SU-DHL-6 (cell line): ENCODE results near the gene PLCH1.

Source experiments
- H2AFZ ChIP-seq: fragments of 200-600 bp; sonication (generic); 2 replicates; pipeline ENCODE4 v1.6.1; 2014; ENCODE audit warnings: low read depth, mild to moderate bottlenecking, moderate library complexity, mixed read lengths, antibody characterized with exemption, low read length; ENCODE audit not compliant: severe bottlenecking
- H3F3A ChIP-seq: fragments of 200-600 bp; shearing (Covaris generic); 2 replicates; pipeline ENCODE4 v1.6.0; 2016; ENCODE audit warnings: antibody characterized with exemption, mild to moderate bottlenecking; ENCODE audit not compliant: insufficient read depth
- H3K27ac ChIP-seq: fragments of 200-600 bp; sonication (generic); 2 replicates; pipeline ENCODE4 v1.5.1; 2016; ENCODE audit warnings: low read depth, mild to moderate bottlenecking, low read length, moderate library complexity, mixed read lengths
- H3K27me3 ChIP-seq: fragments of 200-600 bp; sonication (generic), shearing (Covaris generic); 2 replicates; pipeline ENCODE4 v1.6.0; 2014; ENCODE audit warnings: mild to moderate bottlenecking, low read length
- H3K36me3 ChIP-seq: fragments of 200-600 bp; sonication (generic); 2 replicates; pipeline ENCODE4 v1.6.1; 2014; ENCODE audit warnings: mild to moderate bottlenecking, low read length, mixed read lengths
- H3K4me2 ChIP-seq: fragments of 300-600, 200-600 bp; shearing (Covaris generic), sonication (generic); 2 replicates; pipeline ENCODE4 v1.6.0; 2014; ENCODE audit warnings: low read length, low read depth, mild to moderate bottlenecking; ENCODE audit not compliant: poor library complexity, severe bottlenecking
- H3K4me3 ChIP-seq: fragments of 200-600 bp; sonication (generic); 2 replicates; pipeline ENCODE4 v1.5.1; 2014; ENCODE audit warnings: antibody characterized with exemption, low read length, mild to moderate bottlenecking, mixed read lengths; ENCODE audit not compliant: insufficient read depth, poor library complexity, severe bottlenecking
- H3K79me2 ChIP-seq: fragments of 200-600 bp; sonication (generic); 2 replicates; pipeline ENCODE4 v1.6.1; 2014; ENCODE audit warnings: mild to moderate bottlenecking, low read length, moderate library complexity; ENCODE audit not compliant: insufficient read depth
- H3K9ac ChIP-seq: fragments of 200-600 bp; sonication (generic); 2 replicates; pipeline ENCODE4 v1.7.0; 2014; ENCODE audit warnings: mild to moderate bottlenecking, low read length
- H3K9me2 ChIP-seq: fragments of 200-600 bp; sonication (generic); replicated peaks from 2 replicates; pipeline ENCODE4 v1.6.1; 2014; ENCODE audit warnings: low read length; ENCODE audit not compliant: insufficient read depth
- H3K9me3 ChIP-seq: fragments of 200-600 bp; sonication (generic); 2 replicates; pipeline ENCODE4 v1.6.1; 2014; ENCODE audit warnings: low read length, mixed read lengths; ENCODE audit not compliant: insufficient read depth
- H4K20me1 ChIP-seq: fragments of 200-600 bp; sonication (generic); 2 replicates; pipeline ENCODE4 v1.6.1; 2014; ENCODE audit warnings: low read depth, mild to moderate bottlenecking, antibody characterized with exemption, low read length, moderate library complexity, mixed read lengths
- EZH2phosphoT487 ChIP-seq: fragments of 200-600 bp; sonication (generic), shearing (Covaris generic); conservative IDR thresholded peaks from 2 replicates; pipeline ENCODE4 v1.6.1; 2018; ENCODE audit warnings: mild to moderate bottlenecking, antibody characterized with exemption, low read length, moderate library complexity, mixed read lengths
- TF ChIP-seq, protein P1 (sequence below): fragments of 200-600 bp; sonication (generic); IDR thresholded peaks from one replicate; pipeline ENCODE4 v1.5.1; 2017; ENCODE audit warnings: antibody characterized with exemption, mild to moderate bottlenecking, low read length, moderate library complexity; ENCODE audit not compliant: insufficient read depth, poor library complexity, severe bottlenecking

The PLCH1 gene

DNA sequence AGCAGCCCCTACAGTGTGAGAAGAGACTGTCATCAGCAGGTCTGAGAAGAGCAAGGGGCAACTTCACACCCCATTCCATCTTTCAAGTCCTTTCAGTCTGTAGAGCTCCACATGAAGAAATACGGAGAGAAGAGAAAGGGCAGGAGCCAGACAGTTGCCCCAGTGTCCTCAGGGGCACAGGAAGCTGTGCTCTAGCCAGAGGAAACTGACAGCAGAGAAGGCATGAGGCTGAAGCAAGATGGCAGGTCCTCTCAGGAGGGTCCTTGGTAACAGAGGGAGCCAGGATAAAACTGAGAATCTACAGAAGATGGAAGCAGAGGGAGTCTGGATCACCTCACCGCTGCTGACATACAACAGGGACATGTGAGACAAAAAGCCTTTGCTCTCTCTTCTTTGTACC, 47.3 kb downstream of the PLCH1 start:
- TF ChIP-seq, protein P1, sequence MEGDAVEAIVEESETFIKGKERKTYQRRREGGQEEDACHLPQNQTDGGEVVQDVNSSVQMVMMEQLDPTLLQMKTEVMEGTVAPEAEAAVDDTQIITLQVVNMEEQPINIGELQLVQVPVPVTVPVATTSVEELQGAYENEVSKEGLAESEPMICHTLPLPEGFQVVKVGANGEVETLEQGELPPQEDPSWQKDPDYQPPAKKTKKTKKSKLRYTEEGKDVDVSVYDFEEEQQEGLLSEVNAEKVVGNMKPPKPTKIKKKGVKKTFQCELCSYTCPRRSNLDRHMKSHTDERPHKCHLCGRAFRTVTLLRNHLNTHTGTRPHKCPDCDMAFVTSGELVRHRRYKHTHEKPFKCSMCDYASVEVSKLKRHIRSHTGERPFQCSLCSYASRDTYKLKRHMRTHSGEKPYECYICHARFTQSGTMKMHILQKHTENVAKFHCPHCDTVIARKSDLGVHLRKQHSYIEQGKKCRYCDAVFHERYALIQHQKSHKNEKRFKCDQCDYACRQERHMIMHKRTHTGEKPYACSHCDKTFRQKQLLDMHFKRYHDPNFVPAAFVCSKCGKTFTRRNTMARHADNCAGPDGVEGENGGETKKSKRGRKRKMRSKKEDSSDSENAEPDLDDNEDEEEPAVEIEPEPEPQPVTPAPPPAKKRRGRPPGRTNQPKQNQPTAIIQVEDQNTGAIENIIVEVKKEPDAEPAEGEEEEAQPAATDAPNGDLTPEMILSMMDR, result no peak
- TF ChIP-seq EZH2phosphoT487, result no peak
- H4K20me1 ChIP-seq, result no peaks in the 10 kb centered on the region
- H3K79me2 ChIP-seq, result no peaks in the 10 kb centered on the region
- H3K27ac ChIP-seq, result no peak overlapping the region
- H3K27me3 ChIP-seq, result no peaks in the 10 kb centered on the region
- H3K9me3 ChIP-seq, result no peaks in the 10 kb centered on the region
- no peaks in the 10 kb centered on the region for H3K9me2 ChIP-seq
- no peak overlapping the region for H3K4me3 ChIP-seq
- H3K36me3 ChIP-seq, result no peaks in the 10 kb centered on the region
- H3F3A ChIP-seq, result no peaks in the 10 kb centered on the region
- H3K4me2 ChIP-seq, result no peak overlapping the region
- H3K9ac ChIP-seq, result no peak overlapping the region
- no peak overlapping the region for H2AFZ ChIP-seq

DNA sequence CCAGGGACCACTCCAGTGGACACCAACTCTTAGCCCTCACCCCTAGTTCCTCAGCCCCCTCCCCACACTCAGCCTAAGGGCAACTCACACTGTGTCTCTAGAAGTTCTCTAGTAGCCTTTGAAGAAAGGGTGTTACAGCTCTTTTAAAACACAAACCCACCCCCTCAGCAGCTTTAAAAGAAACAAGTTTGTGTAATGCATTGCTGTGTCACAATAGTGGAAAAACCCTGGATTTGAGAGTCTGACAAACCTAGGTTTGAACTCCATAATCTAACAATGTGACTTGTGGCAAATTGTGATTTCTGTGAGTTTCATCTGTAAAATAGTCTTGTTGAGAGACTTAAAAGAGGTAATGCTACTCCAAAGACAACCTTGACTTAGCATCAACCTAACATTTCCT, 54.0 kb downstream of the PLCH1 start:
- no peak for TF ChIP-seq EZH2phosphoT487
- TF ChIP-seq, protein P1, result no peak
- Histone ChIP-seq H3K4me2 (no peak overlapping the region), H3F3A (no peaks in the 10 kb centered on the region), H3K27ac (no peak overlapping the region), H3K36me3 (no peaks in the 10 kb centered on the region), H3K4me3 (no peak overlapping the region), H3K79me2 (no peaks in the 10 kb centered on the region), H3K27me3 (no peaks in the 10 kb centered on the region), H4K20me1 (no peaks in the 10 kb centered on the region), H2AFZ (no peak overlapping the region), H3K9me3 (no peaks in the 10 kb centered on the region), H3K9me2 (no peaks in the 10 kb centered on the region), H3K9ac (no peak overlapping the region)

DNA sequence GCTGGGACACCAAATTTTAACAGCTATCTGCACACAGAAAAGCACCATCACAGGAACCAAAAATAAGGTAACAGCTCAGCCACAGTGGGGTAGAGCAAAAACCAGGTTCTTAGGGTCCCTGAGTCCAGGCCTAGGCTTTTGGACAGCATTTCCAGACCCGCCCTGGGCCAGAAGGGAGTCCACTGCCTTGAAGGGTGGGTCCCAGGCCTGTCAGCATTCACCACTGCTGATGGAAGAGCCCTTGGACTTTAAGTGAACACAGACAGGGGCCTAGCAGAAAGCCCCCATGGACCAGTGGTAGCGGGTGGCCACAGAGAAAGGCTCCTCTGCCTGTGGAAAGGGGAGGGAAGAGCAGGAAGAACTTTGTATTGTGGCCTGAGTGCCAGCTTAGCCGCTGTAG, 56.4 kb downstream of the PLCH1 start:
- Histone ChIP-seq H4K20me1 (no peaks in the 10 kb centered on the region), H3K36me3 (no peaks in the 10 kb centered on the region), H3K79me2 (no peaks in the 10 kb centered on the region), H3K9me3 (no peaks in the 10 kb centered on the region), H3K27ac (no peak overlapping the region), H3K9me2 (no peaks in the 10 kb centered on the region), H3F3A (no peaks in the 10 kb centered on the region), H3K27me3 (no peaks in the 10 kb centered on the region), H3K4me3 (no peak overlapping the region), H3K9ac (no peak overlapping the region), H3K4me2 (no peak overlapping the region), H2AFZ (no peak overlapping the region)
- TF ChIP-seq, protein P1, result no peak
- no peak for TF ChIP-seq EZH2phosphoT487

DNA sequence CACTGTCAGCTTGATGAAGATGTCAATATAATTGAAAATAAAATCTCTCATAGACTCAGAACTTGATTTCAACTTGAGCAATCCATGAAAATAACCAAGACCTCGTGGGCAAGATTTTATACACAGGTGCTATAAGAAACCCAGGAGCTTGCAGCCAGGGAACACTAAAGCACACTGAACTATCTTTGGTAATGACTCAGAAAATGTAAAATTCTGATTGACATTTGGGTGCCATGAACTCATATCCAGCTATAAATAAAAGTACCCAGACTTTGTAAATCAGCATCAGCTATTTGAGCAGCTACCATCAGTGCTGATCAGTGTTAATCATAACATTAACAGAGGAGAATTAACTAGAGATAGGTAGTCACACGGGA, 61.5 kb downstream of the PLCH1 start:
- no peak for TF ChIP-seq EZH2phosphoT487
- TF ChIP-seq, protein P1, result no peak
- no peak overlapping the region for H3K4me3 ChIP-seq
- no peaks in the 10 kb centered on the region for H4K20me1 ChIP-seq
- H3K27me3 ChIP-seq, result no peaks in the 10 kb centered on the region
- no peaks in the 10 kb centered on the region for H3K79me2 ChIP-seq
- H3K9me2 ChIP-seq, result no peaks in the 10 kb centered on the region
- no peaks in the 10 kb centered on the region for H3K9me3 ChIP-seq
- no peak overlapping the region for H2AFZ ChIP-seq
- H3K27ac ChIP-seq, result no peak overlapping the region
- H3K4me2 ChIP-seq, result no peak overlapping the region
- H3K9ac ChIP-seq, result no peak overlapping the region
- no peaks in the 10 kb centered on the region for H3K36me3 ChIP-seq
- no peaks in the 10 kb centered on the region for H3F3A ChIP-seq
